DLD1 (cell line): ENCODE data around the gene ADORA2B.
"Not testable (repeated sequence)": the region's sequence is repeated elsewhere in the genome, so short reads cannot be mapped to it uniquely, and the experiment has no call there.

Source experiments
- in situ Hi-C: cut with HindIII; loops from 2 replicates; pipeline ENCODE4 v1.10.0; 2017; ENCODE audit warnings: low sequenced_read_pairs

Gene ADORA2B

DNA sequence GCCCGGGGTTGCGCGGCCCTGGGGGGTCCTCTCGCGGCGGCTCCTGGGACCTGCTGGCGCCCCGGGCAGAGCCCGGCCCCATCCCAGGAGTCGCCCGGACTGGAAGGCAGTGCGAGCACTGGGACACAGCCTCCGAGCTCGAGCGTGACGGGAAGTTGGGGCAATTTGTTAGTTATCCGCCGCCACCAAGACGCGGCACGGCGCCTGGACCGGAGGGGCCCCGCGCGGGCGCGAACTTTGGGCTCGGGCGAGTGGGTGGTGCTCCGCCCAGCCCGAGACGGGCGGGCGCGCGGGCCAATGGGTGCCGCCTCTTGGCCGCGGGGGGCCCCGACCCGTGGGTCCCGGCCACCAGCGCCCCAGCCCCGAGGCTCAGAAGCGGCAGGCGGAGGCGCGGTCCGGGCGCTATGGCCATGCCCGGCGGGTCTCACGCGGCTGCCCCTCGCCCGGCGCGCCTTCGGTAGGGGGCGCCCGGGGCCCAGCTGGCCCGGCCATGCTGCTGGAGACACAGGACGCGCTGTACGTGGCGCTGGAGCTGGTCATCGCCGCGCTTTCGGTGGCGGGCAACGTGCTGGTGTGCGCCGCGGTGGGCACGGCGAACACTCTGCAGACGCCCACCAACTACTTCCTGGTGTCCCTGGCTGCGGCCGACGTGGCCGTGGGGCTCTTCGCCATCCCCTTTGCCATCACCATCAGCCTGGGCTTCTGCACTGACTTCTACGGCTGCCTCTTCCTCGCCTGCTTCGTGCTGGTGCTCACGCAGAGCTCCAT is at the start of gene ADORA2B:
ADORA2B (plus strand) TSS at position 372 of the 768 bp plus-strand sequence; CDS start at position 491, 119 bp downstream.
- in situ Hi-C loops: no loop called here

DNA sequence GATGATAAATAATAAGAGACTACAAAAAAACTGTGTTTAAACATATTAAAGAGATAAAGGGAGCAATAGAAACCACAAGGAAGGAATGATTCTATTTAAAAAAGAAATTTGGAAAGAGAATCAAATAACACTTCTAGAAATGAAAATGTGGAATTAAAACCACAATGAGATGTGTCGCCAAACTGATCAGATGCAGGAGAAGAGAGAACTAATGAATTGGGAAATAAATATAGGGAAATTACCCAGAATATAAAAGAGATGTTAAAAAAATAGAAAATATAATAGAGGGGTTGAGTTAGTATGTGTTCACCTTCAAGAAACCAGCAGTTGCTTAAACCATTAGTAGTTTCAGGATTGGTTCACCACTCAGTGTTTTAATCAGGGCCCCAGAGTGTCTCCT is 48.7 kb upstream of the ADORA2B start:
- in situ Hi-C loops: no loop called here

DNA sequence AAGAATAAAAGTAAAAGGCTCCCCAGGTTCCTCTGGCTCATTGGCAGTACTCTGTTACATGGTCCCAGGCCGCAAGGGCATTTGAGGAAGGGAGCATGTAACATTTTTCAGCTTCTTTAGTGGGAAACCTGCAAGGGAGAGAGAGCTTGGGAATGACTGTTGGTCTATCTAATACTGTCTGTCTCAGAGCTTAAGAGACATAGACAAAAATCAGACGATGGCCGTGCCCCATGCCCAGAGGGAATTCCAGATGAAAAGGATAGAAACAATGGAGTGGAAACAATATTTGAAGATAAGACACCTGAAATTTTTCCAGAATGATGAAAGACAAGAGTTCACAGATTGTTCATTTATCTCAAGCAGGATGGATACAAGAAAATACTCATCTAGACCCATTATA is 48.1 kb upstream of the ADORA2B start:
- in situ Hi-C loops: no loop called here

DNA sequence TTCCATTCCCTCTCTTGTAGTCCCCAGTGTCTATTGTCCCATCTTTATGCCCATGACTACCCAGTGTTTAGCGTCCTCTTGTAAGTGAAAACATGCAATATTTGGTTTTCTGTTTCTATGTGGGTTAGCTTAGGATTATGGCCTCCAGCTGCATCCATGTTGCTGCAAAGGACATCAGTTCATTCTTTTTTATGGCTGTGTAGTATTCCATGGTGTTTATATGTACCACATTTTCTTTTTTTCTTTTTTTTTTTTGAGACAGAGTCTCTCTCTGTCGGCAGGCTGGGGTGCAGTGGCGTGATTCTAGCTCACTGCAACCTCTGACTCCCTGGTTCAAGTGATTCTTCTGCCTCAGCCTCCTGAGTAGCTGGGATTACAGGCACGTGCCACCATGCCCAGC is 45.3 kb upstream of the ADORA2B start:
- in situ Hi-C loops: not testable (repeated sequence)

DNA sequence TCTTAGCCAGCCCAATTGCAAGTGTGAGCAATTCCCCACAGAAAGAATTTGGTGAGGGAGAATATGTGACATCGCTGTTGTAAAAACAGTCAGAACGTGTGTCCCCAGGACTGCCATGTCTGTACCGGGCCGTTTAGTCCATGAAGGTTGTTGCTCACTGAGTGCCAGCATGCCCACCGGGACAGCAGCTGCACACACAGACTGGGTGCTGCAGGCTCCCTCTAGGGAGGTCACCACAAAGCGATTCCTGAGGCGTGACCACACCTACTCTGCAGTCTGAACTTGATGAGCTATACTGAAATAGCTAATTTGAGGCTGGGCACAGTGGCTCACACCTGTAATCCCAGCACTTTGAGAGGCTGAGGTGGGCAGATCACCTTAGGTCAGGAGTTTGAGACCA is 44.1 kb upstream of the ADORA2B start:
- in situ Hi-C loops: no loop called here

DNA sequence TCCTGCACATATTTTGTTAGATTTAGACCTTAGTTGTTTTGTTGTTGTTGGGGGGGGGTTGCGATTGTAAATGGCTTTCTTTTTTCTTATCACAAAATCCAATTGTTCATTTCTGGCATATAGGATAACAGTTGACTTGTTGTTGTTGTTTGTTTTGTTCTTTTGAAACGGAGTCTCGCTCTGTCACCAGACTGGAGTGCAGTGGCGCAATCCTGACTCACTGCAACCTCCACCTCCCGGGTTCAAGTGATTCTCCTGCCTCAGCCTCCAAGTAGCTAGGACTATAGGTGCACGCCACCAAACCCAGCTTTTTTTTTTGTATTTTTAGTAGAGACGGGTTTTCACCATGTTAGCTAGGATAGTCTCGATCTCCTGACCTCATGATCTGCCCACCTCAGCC is 39.7 kb upstream of the ADORA2B start:
- in situ Hi-C loops: not testable (repeated sequence)

DNA sequence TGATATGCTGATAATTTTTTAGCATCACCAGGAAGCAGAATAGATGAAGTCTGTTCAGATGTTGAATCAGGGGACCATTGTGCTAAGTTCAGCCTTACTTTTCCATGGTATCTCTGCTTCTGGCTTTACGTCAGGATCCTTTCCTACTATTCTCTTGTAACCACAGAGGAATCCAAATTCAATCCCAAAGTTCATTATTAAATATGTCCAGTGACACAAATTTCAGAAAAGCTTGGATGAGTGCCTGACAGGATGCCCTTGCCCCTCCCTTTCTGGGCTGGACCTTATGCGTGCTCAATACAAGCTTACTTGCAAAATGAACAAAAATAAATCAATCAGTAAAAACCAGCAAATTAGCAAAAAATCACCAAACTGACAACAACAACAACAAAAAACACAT is 37.6 kb upstream of the ADORA2B start:
- in situ Hi-C loops: no loop called here

DNA sequence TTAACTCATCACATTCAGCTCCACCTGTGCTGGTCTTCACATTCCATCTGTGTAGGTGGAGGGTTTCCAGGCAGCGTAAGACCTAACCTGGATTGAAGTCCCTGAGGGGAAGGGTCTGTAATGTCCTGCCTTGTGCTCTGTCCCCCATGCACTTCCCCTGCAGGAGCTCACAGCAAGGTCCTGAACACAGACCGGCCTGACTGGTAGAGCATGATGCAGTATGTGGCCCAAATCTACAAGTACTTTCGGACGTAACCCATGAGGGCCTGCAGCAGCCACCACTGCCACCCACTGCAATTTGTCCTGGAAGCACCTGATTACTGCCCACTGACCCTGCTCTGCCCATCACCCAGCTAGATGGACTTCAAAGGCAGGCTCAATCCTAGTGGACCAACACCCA is 36.6 kb upstream of the ADORA2B start:
- in situ Hi-C loops: no loop called here

DNA sequence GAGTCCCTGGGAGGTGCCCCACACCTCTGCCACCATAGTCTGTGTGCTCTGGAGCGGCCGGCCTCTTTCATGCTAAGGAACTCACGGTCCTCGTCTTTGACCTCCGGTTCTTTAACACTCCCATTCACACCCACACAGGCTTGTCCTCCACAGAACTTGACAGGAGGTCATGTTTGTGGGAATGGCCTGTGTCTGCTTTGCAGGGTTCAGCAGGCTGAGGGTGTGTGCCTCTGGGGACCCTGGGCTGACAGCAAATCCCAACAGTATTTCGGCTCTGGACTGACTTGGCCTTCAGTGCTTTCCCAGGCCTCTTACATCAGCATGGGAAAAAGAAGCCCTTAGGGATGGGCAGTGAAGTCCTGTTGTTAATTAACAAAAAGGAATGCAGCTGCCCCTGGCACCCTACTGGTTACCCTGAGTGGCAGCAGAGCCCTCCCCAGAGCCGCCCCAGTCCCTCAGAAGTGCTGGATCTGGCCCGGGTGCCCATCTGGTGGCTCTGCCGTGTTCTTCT is 35.4 kb upstream of the ADORA2B start:
- in situ Hi-C loops: no loop called here

DNA sequence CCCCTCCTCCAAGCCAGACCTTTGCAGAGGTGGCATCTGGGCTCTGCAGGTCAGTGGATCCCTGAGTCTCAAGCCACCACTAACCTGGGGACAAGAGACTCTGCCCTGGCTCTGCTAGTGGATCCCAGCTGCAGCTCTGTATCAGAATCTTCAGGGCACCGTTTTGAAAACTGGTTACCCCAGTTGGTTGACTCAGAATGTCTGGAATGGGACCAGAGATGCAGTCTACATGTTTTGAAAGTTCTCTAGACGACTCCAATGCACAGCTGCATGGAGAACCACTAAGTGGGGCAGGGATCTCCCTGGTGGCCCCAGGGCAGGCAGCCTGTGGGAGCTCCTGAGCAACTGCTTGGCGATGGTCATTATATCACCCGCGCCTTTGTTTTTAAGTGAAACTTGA is 34.1 kb upstream of the ADORA2B start:
- in situ Hi-C loops: no loop called here

DNA sequence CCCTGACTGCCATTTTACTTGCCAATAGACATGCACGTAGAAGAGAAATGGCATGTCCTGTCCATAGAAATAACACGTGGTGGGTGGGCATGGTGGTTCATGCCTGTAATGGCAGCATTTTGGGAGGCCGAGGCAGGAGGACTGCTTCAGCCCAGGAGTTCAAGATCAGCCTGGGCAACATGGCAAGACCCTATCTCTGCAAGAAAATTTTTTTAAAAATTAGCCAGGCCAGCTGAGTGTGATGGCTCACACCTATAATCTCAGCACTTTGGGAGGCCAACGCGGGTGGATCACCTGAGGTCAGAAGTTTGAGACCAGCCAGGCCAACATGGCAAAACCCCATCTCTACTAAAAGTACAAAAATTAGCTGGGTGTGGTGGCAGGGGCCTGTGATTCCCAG is 33.2 kb upstream of the ADORA2B start:
- in situ Hi-C loops: not testable (repeated sequence)

DNA sequence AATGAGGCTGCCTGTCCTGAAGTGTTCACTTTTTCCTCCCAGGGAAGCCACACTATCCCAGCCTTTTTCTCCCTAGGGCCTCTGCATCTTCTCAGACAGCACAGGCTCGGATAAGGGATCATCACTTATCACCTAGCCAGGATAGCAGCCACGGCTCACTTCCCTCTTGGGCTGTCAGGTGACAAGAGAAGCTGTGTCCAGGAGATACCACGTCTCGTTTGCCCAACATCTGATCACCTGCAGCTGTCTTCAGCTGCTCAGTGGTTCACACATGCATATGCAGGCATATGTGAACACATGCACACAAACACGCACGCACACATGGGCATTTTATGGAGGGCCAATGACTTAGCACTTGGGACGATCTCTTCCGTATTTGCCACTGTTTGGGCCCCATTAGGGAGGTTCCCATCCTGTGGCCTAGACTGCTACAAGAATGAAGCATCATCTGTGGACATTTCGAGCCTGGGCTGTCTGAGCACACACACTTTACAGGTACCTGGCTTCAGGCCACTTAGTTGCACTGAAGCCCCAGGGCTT is 32.4 kb upstream of the ADORA2B start:
- in situ Hi-C loops: no loop called here

DNA sequence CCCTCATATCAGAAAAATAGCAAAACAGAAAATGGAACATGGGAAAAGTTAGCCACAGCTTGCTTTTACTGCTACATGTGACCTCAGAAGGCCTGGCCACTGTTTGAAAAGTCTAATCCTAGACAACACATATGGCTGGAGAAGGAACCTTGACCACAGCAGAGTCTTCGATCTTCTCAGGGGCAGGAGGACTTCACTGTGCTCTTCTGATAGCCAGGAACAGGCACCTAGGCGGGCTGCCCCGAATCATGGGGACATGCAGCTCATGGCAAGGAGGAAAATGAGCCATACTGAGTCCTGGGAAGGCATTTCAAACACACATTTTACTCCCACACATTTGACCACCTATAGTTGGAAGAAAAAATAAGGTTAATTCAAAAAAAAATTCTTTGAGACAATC is 31.1 kb upstream of the ADORA2B start:
- in situ Hi-C loops: no loop called here

DNA sequence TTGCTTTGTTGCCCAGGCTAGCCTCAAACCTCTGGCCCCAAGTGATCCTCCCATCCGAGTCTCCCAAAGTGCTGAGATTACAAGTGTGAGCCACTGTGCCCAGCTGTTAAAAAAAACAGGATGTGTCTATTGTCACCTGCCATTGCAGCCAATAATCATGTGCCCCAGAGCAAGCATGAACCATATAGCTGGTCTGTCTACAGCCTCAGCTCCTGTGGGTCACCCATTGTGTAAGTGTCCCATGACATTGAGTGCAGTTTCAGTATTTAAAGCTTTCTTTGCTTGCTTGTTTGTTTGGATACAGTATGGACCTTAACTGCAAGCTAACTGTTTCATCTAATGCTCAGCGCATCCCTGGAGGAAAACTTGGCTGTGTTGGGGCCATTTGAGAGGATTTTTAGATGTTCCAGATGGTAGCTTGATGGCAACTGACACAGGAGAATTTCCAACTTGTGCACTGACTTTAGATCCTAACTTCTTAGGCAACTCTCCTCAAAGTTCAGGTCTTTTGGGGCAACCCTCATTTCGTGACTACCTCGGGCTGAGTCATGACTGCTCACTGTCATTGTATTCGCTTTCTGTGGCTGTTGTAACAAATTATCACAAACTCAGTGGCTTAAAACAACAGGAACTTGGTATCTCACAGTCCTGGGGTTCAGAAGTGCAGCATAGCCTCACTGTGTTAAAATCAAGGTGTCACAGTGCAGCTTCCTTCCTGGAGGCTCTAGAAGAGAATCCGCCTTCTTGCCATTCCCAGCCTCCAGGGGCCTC is 30.3 kb upstream of the ADORA2B start:
- in situ Hi-C loops: no loop called here

DNA sequence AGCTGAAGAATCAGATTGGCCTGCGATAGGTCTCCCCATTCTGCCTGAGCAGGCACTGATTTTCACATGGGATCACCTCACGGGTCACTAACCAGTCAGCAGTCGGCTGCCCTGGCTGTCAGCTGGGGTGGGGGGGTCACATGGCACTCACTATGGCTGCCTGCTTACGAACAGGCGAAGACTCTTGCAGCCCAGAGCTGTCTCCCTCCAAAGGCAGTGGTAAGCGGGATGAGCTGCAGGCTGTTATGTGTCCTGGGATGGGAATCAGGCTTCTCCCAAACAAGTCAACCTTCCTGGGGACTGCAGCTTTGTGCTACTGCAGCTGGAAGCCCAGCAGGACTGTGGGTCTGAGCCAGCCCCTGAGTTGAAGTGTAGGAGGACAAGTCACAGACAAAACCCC is 29.0 kb upstream of the ADORA2B start:
- in situ Hi-C loops: no loop called here

DNA sequence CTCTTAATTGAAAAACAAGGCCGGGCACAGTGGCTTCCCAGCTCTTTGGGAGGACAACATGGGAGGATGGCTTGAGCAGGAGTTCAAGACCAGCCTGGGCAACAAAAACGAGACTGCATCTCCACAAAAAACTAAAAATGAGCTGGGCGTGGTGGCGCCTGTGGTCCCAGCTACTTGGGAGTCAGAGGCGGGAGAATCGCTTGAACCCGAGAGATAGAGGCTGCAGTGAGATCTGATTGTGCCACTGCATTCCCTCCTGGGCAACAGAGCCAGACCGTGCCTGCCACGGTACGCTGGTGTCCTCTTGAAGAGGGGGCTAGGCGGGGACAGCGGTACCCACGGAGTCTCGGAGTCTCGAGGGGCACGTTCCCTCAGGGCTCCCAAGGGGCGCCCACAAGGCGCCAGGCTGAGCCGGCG is 27.9 kb upstream of the ADORA2B start:
- in situ Hi-C loops: no loop called here

DNA sequence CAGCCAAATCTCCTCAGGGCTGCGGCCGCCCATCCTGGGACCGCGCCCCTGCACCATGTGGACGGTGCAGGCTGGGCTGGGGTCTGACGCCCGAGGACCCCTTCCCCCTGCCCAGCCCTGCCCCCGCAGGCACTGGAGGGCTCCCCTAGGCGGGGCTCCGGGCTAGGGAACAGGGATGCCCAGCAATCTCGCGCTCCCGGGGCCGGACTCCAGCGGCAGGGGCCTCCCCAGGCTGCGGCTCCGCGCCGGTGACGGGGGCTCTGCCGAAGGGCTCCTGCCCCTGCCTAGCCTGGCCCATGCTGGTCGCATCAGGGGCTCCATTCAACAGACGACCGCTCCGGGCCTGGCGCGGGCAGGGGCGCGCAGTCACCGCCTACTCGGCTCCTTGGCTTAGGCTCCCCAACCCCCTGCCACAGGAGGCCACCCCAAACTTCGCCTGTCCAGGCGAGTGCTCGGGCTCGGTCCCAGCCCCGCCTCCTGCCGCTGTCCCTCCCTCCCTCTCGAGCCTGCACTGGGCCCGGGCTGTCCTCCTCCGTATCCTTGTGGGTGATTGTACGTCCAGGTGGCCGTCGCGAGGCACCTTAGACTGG is 27.4 kb upstream of the ADORA2B start:
- in situ Hi-C loops: no loop called here

DNA sequence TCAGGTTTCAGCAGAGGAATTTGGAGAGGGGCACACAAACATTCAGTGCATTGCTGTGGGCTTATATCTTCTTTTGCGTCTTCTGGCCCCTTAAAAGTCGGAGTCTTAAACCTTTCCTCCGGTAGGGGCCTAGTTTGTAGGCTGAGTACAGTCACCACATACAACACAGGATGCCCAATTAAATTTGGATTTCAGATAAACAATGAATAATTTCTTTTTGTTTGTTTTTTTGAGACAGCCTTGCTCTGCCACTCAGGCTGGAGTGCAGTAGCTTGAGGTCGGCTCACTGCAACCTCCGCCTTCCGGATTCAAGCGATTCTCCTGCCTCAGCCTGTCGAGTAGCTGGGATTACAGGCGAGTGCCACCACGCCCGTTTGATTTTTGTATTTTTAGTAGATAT is 26.7 kb upstream of the ADORA2B start:
- in situ Hi-C loops: no loop called here

DNA sequence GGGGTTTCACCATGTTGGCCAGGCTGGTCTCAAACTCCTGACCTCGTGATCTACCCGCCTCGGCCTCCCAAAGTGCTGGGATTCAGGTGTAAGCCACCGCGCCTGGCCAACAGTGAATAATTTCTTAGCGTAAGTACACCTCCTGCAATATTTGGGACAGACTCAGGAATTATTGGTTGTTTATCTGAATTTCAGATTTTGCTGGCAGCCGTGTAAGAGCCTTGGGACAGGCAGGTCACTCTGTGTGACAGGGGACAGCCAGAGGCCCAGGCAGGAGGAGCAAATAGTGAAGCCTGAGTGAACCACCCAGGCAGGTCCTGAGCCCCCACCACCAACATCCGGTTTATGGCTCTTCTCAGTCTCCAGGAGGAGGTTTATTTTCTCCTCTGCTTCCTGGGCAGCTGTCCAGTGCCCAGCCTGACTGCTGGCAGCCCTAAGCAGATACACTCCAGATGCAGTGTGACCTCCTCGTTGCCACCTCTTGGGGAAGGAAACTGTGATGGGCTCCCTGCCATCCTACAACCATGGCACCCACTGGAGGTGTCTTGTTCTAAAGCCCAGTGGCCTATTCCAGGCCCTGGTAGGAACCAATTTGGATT is 26.2 kb upstream of the ADORA2B start:
- in situ Hi-C loops: no loop called here

DNA sequence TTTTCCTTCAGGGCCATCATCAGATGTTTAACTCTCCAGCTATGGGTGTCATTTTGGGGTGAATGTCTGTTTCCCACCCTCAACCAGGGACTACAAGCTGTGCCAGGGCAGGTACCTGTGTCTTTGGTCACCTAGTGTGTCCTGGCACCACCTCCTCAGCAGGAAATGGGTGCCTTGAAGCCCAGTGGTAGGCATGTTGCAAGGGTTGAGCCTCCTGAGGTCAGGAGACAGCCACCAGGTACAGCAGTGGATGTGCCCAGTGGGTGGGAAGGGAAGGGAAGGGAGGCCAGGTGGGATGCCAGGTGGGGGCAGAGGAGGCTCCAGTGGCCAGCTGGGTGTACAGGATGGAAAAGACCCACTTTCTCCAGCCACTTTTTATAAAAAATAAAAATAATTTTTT is 25.5 kb upstream of the ADORA2B start:
- in situ Hi-C loops: no loop called here

DNA sequence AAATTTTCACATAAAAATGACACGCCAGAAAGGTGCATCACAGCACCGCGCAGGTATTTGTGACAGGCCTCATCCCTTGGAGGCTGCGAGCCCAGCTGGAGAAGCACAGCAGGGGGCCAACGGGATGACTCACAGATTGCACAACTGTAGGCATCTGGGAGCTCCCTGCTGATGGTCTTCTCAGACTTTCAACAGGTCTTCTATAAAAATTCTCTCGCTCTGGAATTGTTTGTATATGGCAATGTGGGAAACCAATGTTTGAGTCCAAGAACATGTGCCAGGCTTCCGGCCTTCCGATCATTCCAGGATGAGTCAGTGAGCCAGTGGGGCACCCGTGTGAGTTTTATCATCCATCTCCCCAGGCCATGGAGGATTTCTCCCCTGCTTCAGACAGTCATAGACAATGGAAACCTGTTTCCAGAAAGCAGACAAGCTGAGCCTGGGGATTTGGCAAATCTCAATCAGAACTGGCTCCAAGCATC is 24.1 kb upstream of the ADORA2B start:
- in situ Hi-C loops: no loop called here
